NT2/D1 (cell line): ENCODE measurements around the gene SLCO3A1.

ENCODE experiments used
- SUZ12 ChIP-seq: IDR thresholded peaks from 2 replicates; pipeline ENCODE4 v1.6.1; 2011; ENCODE audit not compliant: insufficient read length, insufficient read depth; ENCODE audit errors: extremely low read depth
- YY1 ChIP-seq: IDR thresholded peaks from 2 replicates; pipeline ENCODE4 v1.6.1; 2011; ENCODE audit not compliant: insufficient read length, insufficient read depth
- ZNF274 ChIP-seq: IDR thresholded peaks from 2 replicates; pipeline ENCODE4 v1.6.1; 2011; ENCODE audit warnings: mild to moderate bottlenecking, low read depth, low read length

DNA sequence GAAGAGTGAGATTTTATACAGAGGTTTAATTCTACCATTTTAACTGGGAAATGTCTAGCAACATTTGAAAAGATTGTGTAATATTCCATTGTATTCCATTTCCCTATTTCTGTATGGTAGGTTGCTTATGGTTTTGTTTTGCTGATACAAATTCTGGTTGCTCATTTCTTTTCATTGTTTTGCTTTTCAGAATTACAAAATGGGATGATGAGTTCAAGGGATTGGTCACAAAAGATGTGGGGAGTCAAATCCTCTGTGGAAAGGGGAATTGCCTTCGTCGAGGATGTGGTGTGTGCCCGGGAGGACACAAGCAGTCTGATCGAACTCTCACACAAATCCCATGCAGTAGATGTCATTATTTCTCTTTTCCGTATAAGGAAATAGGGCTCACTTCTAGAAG is 18.3 kb downstream of the SLCO3A1 start:
- TF ChIP-seq YY1 (no peak), SUZ12 (no peak), ZNF274 (no peak)
